ENCODE measurements around the gene RPS21.
"Not testable (repeated sequence)": the region's sequence is repeated elsewhere in the genome, so short reads cannot be mapped to it uniquely, and the experiment has no call there.

DNA sequence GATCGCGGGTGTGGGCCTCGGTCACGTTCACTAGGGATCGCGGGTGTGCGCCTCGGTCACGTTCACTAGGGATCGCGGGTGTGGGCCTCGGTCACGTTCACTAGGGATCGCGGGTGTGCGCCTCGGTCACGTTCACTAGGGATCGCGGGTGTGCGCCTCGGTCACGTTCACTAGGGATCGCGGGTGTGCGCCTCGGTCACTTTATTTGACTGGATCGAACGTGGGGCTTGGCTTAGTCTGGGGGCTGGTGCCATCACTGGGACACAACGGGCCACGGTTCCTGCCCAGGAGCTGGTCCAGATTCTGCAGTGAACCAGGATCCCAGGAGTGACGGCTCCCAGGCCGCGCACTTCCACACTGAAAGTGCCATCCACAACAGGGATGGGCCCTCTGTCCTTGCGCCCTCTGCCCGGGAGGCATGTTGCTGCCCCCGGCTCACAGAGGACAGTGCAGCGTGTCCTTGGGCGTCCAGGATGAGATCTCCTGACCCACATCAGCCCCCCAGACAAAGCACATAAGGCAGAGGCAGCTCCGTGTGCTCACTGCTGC is 13.2 kb upstream of the RPS21 start:
- TF ChIP-seq EZH2 (IDR thresholded peaks at IDR 0.05; ENCODE audit: insufficient read depth, poor library complexity, severe bottlenecking); EZH2phosphoT487 (IDR thresholded peaks at IDR 0.05; ENCODE audit: insufficient read depth, low read depth): not testable (repeated sequence)

All from GM23248 (cell line).